Mesendoderm (in vitro differentiated cells): Measurements from ENCODE around the gene SMARCC1.

Experiments used
- DNase-seq: peaks from one replicate; pipeline ENCODE4 v3.0.0; 2013
- H2AK5ac ChIP-seq: 2 replicates; pipeline ENCODE4 v1.6.1; 2013; ENCODE audit warnings: low read length, inconsistent platforms
- H2BK120ac ChIP-seq: 2 replicates; pipeline ENCODE4 v1.6.1; 2013; ENCODE audit warnings: low read depth, mild to moderate bottlenecking, low read length, moderate library complexity, mixed read lengths
- H2BK15ac ChIP-seq: replicated peaks from 2 replicates; pipeline ENCODE4 v1.6.1; 2013; ENCODE audit warnings: low read depth, mild to moderate bottlenecking, moderate library complexity
- H2BK5ac ChIP-seq: 2 replicates; pipeline ENCODE4 v1.6.1; 2013; ENCODE audit warnings: low read length, inconsistent platforms
- H3K18ac ChIP-seq: 2 replicates; pipeline ENCODE4 v1.6.1; 2013; ENCODE audit warnings: mild to moderate bottlenecking, low read length, mixed read lengths
- H3K23ac ChIP-seq: one replicate; pipeline ENCODE4 v1.6.1; 2013; ENCODE audit warnings: low read length
- H3K27ac ChIP-seq: 2 replicates; pipeline ENCODE4 v1.5.1; 2013; ENCODE audit warnings: low read depth, mild to moderate bottlenecking, inconsistent platforms, low read length, moderate library complexity
- H3K27me3 ChIP-seq: 2 replicates; pipeline ENCODE4 v1.6.1; 2013; ENCODE audit warnings: low read length, control low read depth, mild to moderate bottlenecking, inconsistent platforms; ENCODE audit not compliant: insufficient read depth, poor library complexity
- H3K36me3 ChIP-seq: 2 replicates; pipeline ENCODE4 v1.6.1; 2013; ENCODE audit warnings: low read length, inconsistent platforms; ENCODE audit not compliant: control insufficient read depth, insufficient read depth
- H3K4ac ChIP-seq: one replicate; pipeline ENCODE4 v1.6.1; 2013; ENCODE audit warnings: low read depth, mild to moderate bottlenecking, low read length, moderate library complexity
- H3K4me1 ChIP-seq: 2 replicates; pipeline ENCODE4 v1.6.1; 2013; ENCODE audit warnings: low read depth, low read length, inconsistent platforms; ENCODE audit not compliant: control insufficient read depth
- H3K4me2 ChIP-seq: 2 replicates; pipeline ENCODE4 v1.6.1; 2013; ENCODE audit warnings: low read length
- H3K4me3 ChIP-seq: 2 replicates; pipeline ENCODE4 v1.5.1; 2013; ENCODE audit warnings: mild to moderate bottlenecking, low read length
- H3K56ac ChIP-seq: one replicate; pipeline ENCODE4 v1.6.1; 2013; ENCODE audit warnings: low read length
- H3K79me1 ChIP-seq: 2 replicates; pipeline ENCODE4 v1.6.1; 2013; ENCODE audit warnings: low read length, inconsistent platforms
- H3K79me2 ChIP-seq: 2 replicates; pipeline ENCODE4 v1.6.1; 2013; ENCODE audit warnings: mild to moderate bottlenecking, low read length; ENCODE audit not compliant: control insufficient read depth, insufficient read depth
- H3K9ac ChIP-seq: 2 replicates; pipeline ENCODE4 v1.6.1; 2013; ENCODE audit warnings: low read length, inconsistent platforms
- H4K5ac ChIP-seq: one replicate; pipeline ENCODE4 v1.6.1; 2013; ENCODE audit warnings: low read length
- H4K8ac ChIP-seq: one replicate; pipeline ENCODE4 v1.6.1; 2013; ENCODE audit warnings: low read depth, mild to moderate bottlenecking, control low read depth, low read length, moderate library complexity
- WGBS: extraction: QIAGEN DNeasy Blood & Tissue Kit; methylation state at CpG from one replicate; pipeline ENCODE4 v1.1.7; 2013; ENCODE audit warnings: low lambda C conversion rate, missing lambda C conversion rate; ENCODE audit not compliant: insufficient coverage; ENCODE audit errors: extremely low coverage; 5-methylcytosine and 5-hydroxymethylcytosine counted together

The SMARCC1 gene

GRCh38 chr3:47568901-47569300 lies 212.8 kb downstream of the SMARCC1 start:
- no peaks in the 10 kb centered on the region for H3K27me3 ChIP-seq
- H2BK15ac ChIP-seq: no peak overlapping the region
- H2AK5ac ChIP-seq: no peak overlapping the region
- H2BK120ac ChIP-seq: no peak overlapping the region
- H3K4me3 ChIP-seq: no peak overlapping the region
- H4K5ac ChIP-seq: no peak overlapping the region
- H2BK5ac ChIP-seq: no peak overlapping the region
- no peak overlapping the region for H3K4ac ChIP-seq
- no peak overlapping the region for H3K23ac ChIP-seq
- H3K79me2 ChIP-seq: no peaks in the 10 kb centered on the region
- no CpG with 5 or more reads among the region's 6 CpGs for WGBS
- H3K4me2 ChIP-seq: no peak overlapping the region
- H3K79me1 ChIP-seq: no peaks in the 10 kb centered on the region
- DNase-seq: no peak
- no peaks in the 10 kb centered on the region for H3K36me3 ChIP-seq
- no peak overlapping the region for H3K56ac ChIP-seq
- H3K9ac ChIP-seq: no peak overlapping the region
- H4K8ac ChIP-seq: no peak overlapping the region
- no peaks in the 10 kb centered on the region for H3K4me1 ChIP-seq
- H3K18ac ChIP-seq: no peak overlapping the region
- no peak overlapping the region for H3K27ac ChIP-seq

GRCh38 chr3:47567149-47567548 lies 214.5 kb downstream of the SMARCC1 start:
- Histone ChIP-seq H3K4me2 (no peak overlapping the region), H3K4me3 (no peak overlapping the region), H2BK5ac (no peak overlapping the region), H3K27me3 (no peaks in the 10 kb centered on the region), H3K18ac (no peak overlapping the region), H3K36me3 (no peaks in the 10 kb centered on the region), H2BK15ac (no peak overlapping the region), H2AK5ac (no peak overlapping the region), H3K79me1 (no peaks in the 10 kb centered on the region), H3K4me1 (no peaks in the 10 kb centered on the region), H2BK120ac (no peak overlapping the region), H4K8ac (no peak overlapping the region), H3K56ac (no peak overlapping the region), H3K9ac (no peak overlapping the region), H3K27ac (no peak overlapping the region), H4K5ac (no peak overlapping the region), H3K79me2 (no peaks in the 10 kb centered on the region), H3K4ac (no peak overlapping the region), H3K23ac (no peak overlapping the region)
- WGBS: no CpG with 5 or more reads among the region's 4 CpGs
- DNase-seq: no peak

- H3K79me2 ChIP-seq: no peaks in the 10 kb centered on the region
- no peak overlapping the region for H4K8ac ChIP-seq
- H3K4me2 ChIP-seq: no peak overlapping the region
- H3K79me1 ChIP-seq: no peaks in the 10 kb centered on the region
- H3K27ac ChIP-seq: no peak overlapping the region
- DNase-seq: no peak
- H2BK120ac ChIP-seq: no peak overlapping the region
- no peak overlapping the region for H4K5ac ChIP-seq
- H3K18ac ChIP-seq: no peak overlapping the region
- no peak overlapping the region for H3K9ac ChIP-seq
- H3K56ac ChIP-seq: no peak overlapping the region
- H3K4me1 ChIP-seq: no peaks in the 10 kb centered on the region
- H2BK5ac ChIP-seq: no peak overlapping the region
- no peak overlapping the region for H3K4me3 ChIP-seq
- no peak overlapping the region for H3K4ac ChIP-seq
- no peaks in the 10 kb centered on the region for H3K36me3 ChIP-seq
- H3K23ac ChIP-seq: no peak overlapping the region
- WGBS: no CpG with 5 or more reads among the region's 9 CpGs
- H2BK15ac ChIP-seq: no peak overlapping the region
- no peak overlapping the region for H2AK5ac ChIP-seq
- H3K27me3 ChIP-seq: no peaks in the 10 kb centered on the region
Measured at GRCh38 chr3:47566667-47567066, 215.0 kb downstream of the SMARCC1 start.

- no peak overlapping the region for H3K4ac ChIP-seq
- no peak overlapping the region for H4K5ac ChIP-seq
- no peak overlapping the region for H3K27ac ChIP-seq
- no peak overlapping the region for H3K18ac ChIP-seq
- H3K79me1 ChIP-seq: no peaks in the 10 kb centered on the region
- no peaks in the 10 kb centered on the region for H3K4me1 ChIP-seq
- H2AK5ac ChIP-seq: no peak overlapping the region
- no peak overlapping the region for H2BK120ac ChIP-seq
- no peak overlapping the region for H3K56ac ChIP-seq
- DNase-seq: no peak
- no peaks in the 10 kb centered on the region for H3K27me3 ChIP-seq
- no peak overlapping the region for H3K4me2 ChIP-seq
- no peaks in the 10 kb centered on the region for H3K79me2 ChIP-seq
- no peak overlapping the region for H2BK5ac ChIP-seq
- H3K36me3 ChIP-seq: no peaks in the 10 kb centered on the region
- H3K23ac ChIP-seq: no peak overlapping the region
- no CpG with 5 or more reads among the region's 19 CpGs for WGBS
- H3K4me3 ChIP-seq: no peak overlapping the region
- no peak overlapping the region for H3K9ac ChIP-seq
- H4K8ac ChIP-seq: no peak overlapping the region
- H2BK15ac ChIP-seq: no peak overlapping the region
Measured at GRCh38 chr3:47565734-47566550, 215.8 kb downstream of the SMARCC1 start.

- Histone ChIP-seq H3K18ac (no peak overlapping the region), H2BK5ac (no peak overlapping the region), H3K9ac (no peak overlapping the region), H3K36me3 (no peaks in the 10 kb centered on the region), H3K27ac (no peak overlapping the region), H3K4ac (no peak overlapping the region), H3K23ac (no peak overlapping the region), H2AK5ac (no peak overlapping the region), H4K8ac (no peak overlapping the region), H3K79me2 (no peaks in the 10 kb centered on the region), H3K4me3 (no peak overlapping the region), H2BK120ac (no peak overlapping the region), H2BK15ac (no peak overlapping the region), H3K79me1 (no peaks in the 10 kb centered on the region), H3K56ac (no peak overlapping the region), H3K4me1 (no peaks in the 10 kb centered on the region), H3K27me3 (no peaks in the 10 kb centered on the region), H4K5ac (no peak overlapping the region), H3K4me2 (no peak overlapping the region)
- WGBS: no CpG with 5 or more reads among the region's 2 CpGs
- no peak for DNase-seq
Measured at GRCh38 chr3:47556351-47556750, 225.3 kb downstream of the SMARCC1 start.

- no peaks in the 10 kb centered on the region for H3K4me1 ChIP-seq
- no peak overlapping the region for H3K9ac ChIP-seq
- H2BK15ac ChIP-seq: no peak overlapping the region
- no peak overlapping the region for H3K4ac ChIP-seq
- no peak overlapping the region for H3K4me3 ChIP-seq
- H2BK120ac ChIP-seq: no peak overlapping the region
- no peak for DNase-seq
- no peaks in the 10 kb centered on the region for H3K36me3 ChIP-seq
- H4K8ac ChIP-seq: no peak overlapping the region
- H3K27ac ChIP-seq: no peak overlapping the region
- no peaks in the 10 kb centered on the region for H3K79me1 ChIP-seq
- H2BK5ac ChIP-seq: no peak overlapping the region
- H2AK5ac ChIP-seq: no peak overlapping the region
- H3K27me3 ChIP-seq: no peaks in the 10 kb centered on the region
- H3K4me2 ChIP-seq: no peak overlapping the region
- no peak overlapping the region for H3K18ac ChIP-seq
- H4K5ac ChIP-seq: no peak overlapping the region
- no peaks in the 10 kb centered on the region for H3K79me2 ChIP-seq
- H3K56ac ChIP-seq: no peak overlapping the region
- H3K23ac ChIP-seq: no peak overlapping the region
- no CpG with 5 or more reads among the region's 6 CpGs for WGBS
Measured at GRCh38 chr3:47554335-47554734, 227.4 kb downstream of the SMARCC1 start.
